ENCODE measurements around the gene ZSWIM1. TPM values are rescaled to one million over a fixed set of nuclear protein-coding genes. Genes with fewer than 3 reads are reported as not detected.

ZSWIM1 gene
- total RNA-seq, 1 donor from 2014 or later: 15.1 TPM

DNA sequence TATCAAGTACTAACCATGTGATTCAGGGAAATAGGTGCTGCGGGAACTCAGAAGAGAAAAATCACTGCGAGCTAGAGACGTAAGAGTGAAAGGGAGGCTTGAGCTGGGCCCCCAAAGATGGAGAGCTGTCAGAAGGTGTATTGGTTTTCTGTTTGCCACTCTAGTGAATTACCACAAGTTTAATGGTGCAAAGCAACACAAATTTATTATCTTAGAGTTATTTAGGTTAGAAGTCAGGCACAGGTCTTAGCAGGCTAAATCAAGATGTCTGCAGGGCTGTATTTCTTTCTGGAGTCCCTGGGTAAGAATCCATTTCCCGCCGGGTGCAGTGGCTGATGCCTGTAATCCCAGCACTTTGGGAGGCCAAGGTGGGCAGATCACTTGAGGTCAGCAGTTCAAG, 21.1 kb upstream of the ZSWIM1 start:
- POLR2A ChIA-PET: interaction anchor here (1.3 kb wide), 1 partner anchor 75 kb away, joined by 3 read pairs; no protein-coding TSS in a partner anchor
- Mint-ChIP-seq H3K4me3 (no peak overlapping the region), H3K9me3 (no peaks in the 10 kb centered on the region), H3K27ac (no peak overlapping the region), H3K36me3 (ENCODE audit: low read depth) (peaks cover 9% of the 10 kb centered on the region), H3K4me1 (peaks cover 39% of the 10 kb centered on the region), H3K27me3 (no peaks in the 10 kb centered on the region)
- CTCF ChIA-PET: no interaction called here
- intact Hi-C loops (cut with micrococcal nuclease): no loop called here
- TF ChIP-seq CTCF (IDR thresholded peaks at IDR 0.05): no peak
- ATAC-seq (ENCODE audit: low read depth) (no peak), DNase-seq (no peak)

GRCh38 chr20:45860560-45861220, 20.3 kb upstream of the ZSWIM1 start:
- Mint-ChIP-seq H3K27ac (no peak overlapping the region), H3K27me3 (no peaks in the 10 kb centered on the region), H3K4me1 (peaks cover 35% of the 10 kb centered on the region), H3K9me3 (no peaks in the 10 kb centered on the region), H3K4me3 (no peak overlapping the region), H3K36me3 (ENCODE audit: low read depth) (peaks cover 9% of the 10 kb centered on the region)
- no peak for TF ChIP-seq CTCF (IDR thresholded peaks at IDR 0.05)
- intact Hi-C loops (cut with micrococcal nuclease): no loop called here
- ATAC-seq (ENCODE audit: low read depth): no peak
- CTCF ChIA-PET: no interaction called here
- POLR2A ChIA-PET: interaction anchor here (1.3 kb wide), 1 partner anchor 74 kb away, joined by 3 read pairs; no protein-coding TSS in a partner anchor
- DNase-seq: no peak

GRCh38 chr20:45861221-45862075, 19.6 kb upstream of the ZSWIM1 start:
- peaks cover 27% of the 10 kb centered on the region for H3K4me1 Mint-ChIP-seq
- no peak overlapping the region for H3K4me3 Mint-ChIP-seq
- H3K9me3 Mint-ChIP-seq: no peaks in the 10 kb centered on the region
- DNase-seq: no peak
- POLR2A ChIA-PET: interaction anchor here (0.6 to 1.1 kb wide), 3 partner anchors 12 to 483 kb away, joined by 3 read pairs; no protein-coding TSS in a partner anchor
- CTCF ChIA-PET: no interaction called here
- no peak for ATAC-seq (ENCODE audit: low read depth)
- intact Hi-C loops (cut with micrococcal nuclease): no loop called here
- H3K27ac Mint-ChIP-seq: no peak overlapping the region
- no peak for TF ChIP-seq CTCF (IDR thresholded peaks at IDR 0.05)
- H3K36me3 Mint-ChIP-seq (ENCODE audit: low read depth): peaks cover 9% of the 10 kb centered on the region
- H3K27me3 Mint-ChIP-seq: no peaks in the 10 kb centered on the region

DNA sequence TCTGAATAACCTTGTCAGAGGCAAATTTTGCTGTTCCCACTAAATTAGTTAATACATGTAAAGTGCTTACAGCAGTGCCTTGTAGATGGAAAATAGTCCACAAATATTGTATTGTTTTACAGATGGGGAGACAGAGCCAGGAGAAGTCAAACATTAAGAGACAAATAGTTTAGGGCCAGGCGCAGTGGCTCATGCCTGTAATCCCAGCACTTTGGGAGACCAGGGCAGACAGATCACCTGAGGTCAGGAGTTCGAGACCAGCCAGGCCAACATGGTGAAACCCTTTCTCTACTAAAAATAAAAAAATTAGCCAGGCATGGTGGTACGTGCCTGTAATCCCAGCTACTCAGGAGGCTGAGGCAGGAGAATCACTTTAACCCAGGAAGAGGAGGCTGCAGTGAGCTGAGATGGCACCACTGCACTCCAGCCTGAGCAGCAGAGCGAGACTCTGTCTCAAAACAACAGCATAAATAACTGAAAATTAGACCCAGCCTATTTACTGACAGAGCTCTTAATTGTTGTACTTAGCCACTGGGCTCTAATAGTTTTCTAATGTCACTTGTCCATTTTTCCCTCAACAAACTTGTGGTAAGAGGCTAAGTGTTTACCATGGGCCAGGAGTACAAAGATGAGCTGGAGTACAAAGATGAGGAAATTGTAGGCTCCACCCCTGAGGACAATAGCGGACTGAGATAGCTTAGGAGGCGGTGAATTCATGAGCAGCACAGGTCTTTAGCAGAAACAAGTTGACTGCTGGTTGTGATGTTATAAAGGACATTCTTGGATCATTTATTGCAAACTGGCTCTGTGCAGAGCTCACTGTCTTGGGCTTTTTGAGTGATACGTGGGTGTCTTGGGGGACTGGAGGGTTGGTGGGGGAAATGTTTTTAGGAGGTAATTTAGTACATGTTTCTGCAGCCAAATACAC, 17.2 kb upstream of the ZSWIM1 start:
- no peak for DNase-seq
- no peak overlapping the region for H3K27ac Mint-ChIP-seq
- no peak for TF ChIP-seq CTCF (IDR thresholded peaks at IDR 0.05)
- H3K9me3 Mint-ChIP-seq: no peaks in the 10 kb centered on the region
- POLR2A ChIA-PET: interaction anchor here (0.7 kb wide), 1 partner anchor 71 kb away, joined by 4 read pairs; no protein-coding TSS in a partner anchor
- no peaks in the 10 kb centered on the region for H3K36me3 Mint-ChIP-seq (ENCODE audit: low read depth)
- no peak overlapping the region for H3K4me3 Mint-ChIP-seq
- intact Hi-C loops (cut with micrococcal nuclease): no loop called here
- CTCF ChIA-PET: no interaction called here
- H3K4me1 Mint-ChIP-seq: peaks cover 7% of the 10 kb centered on the region
- H3K27me3 Mint-ChIP-seq: no peaks in the 10 kb centered on the region
- no peak for ATAC-seq (ENCODE audit: low read depth)
